GM10847 (cell line): ENCODE data around the gene OMP.

ENCODE experiments used
- POLR2A ChIP-seq: IDR thresholded peaks from 2 replicates; pipeline ENCODE4 v1.6.1; 2011; ENCODE audit not compliant: insufficient read length; ENCODE audit errors: extremely low read depth

The OMP gene

GRCh38 chr11:77144857-77145428 is 42.3 kb downstream of the OMP start:
- TF ChIP-seq POLR2A: no peak

- no peak for TF ChIP-seq POLR2A
These were observed 43.8 kb downstream of the OMP start for GRCh38 chr11:77146261-77147035.

GRCh38 chr11:77147036-77147315 is 44.3 kb downstream of the OMP start:
- TF ChIP-seq POLR2A: no peak

- TF ChIP-seq POLR2A: no peak
These were observed 45.2 kb downstream of the OMP start for GRCh38 chr11:77147668-77148321.

- TF ChIP-seq POLR2A: no peak
These were observed 46.5 kb downstream of the OMP start for GRCh38 chr11:77148963-77149715.

GRCh38 chr11:77149716-77150392 is 47.2 kb downstream of the OMP start:
- no peak for TF ChIP-seq POLR2A

- TF ChIP-seq POLR2A: no peak
These were observed 48.2 kb downstream of the OMP start for GRCh38 chr11:77150836-77151235.

GRCh38 chr11:77151804-77152509 is 49.3 kb downstream of the OMP start:
- TF ChIP-seq POLR2A: no peak

- TF ChIP-seq POLR2A: no peak
These were observed 50.2 kb downstream of the OMP start for GRCh38 chr11:77152846-77153245.
